ENCODE results near the gene WDR62. TPM values are rescaled to one million over a fixed set of nuclear protein-coding genes. Genes with fewer than 3 reads are reported as not detected.

Gene WDR62
- polyA plus RNA-seq, 1 experiment = 1.2 TPM

- Histone ChIP-seq H3K27ac (ENCODE audit: low read depth, low read length) (no peak overlapping the region), H3K27me3 (ENCODE audit: control insufficient read depth, insufficient read depth, low read length) (no peaks in the 10 kb centered on the region), H3K4me3 (ENCODE audit: low read depth, low read length) (no peak overlapping the region), H3K9me3 (ENCODE audit: control insufficient read depth, insufficient read depth, low read length) (no peaks in the 10 kb centered on the region; the same call in 1 of the 2 replicates)
- DNase-seq (ENCODE audit: low read depth, low spot score) = no peak
- ChIA-PET POLR2A (no interaction called here), CTCF (no interaction called here)
- no peak for TF ChIP-seq CTCF (IDR thresholded peaks at IDR 0.05; ENCODE audit: low read depth, low read length)
These were observed 26.2 kb upstream of the WDR62 start for GRCh38 chr19:36028313-36029041.

- no peak overlapping the region for H3K27ac ChIP-seq (ENCODE audit: low read depth, low read length)
- H3K9me3 ChIP-seq (ENCODE audit: control insufficient read depth, insufficient read depth, low read length) = no peaks in the 10 kb centered on the region; the same call in 1 of the 2 replicates
- ChIA-PET CTCF (interaction anchor here (1.2 to 1.5 kb wide), 3 partner anchors 23 to 30 kb away, joined by 3 to 5 read pairs (median 5); partner anchors contain the start of gene THAP8), POLR2A (interaction anchor here (0.6 kb wide), 1 partner anchor 84 kb away, joined by 3 read pairs; the partner anchor contains the start of gene POLR2I)
- 0 out of 2 replicates have a peak, but pooled peaks have one; percentile 11 for TF ChIP-seq CTCF (IDR thresholded peaks at IDR 0.05; ENCODE audit: low read depth, low read length)
- H3K4me3 ChIP-seq (ENCODE audit: low read depth, low read length) = no peak overlapping the region
- DNase-seq (ENCODE audit: low read depth, low spot score) = no peak
- no peaks in the 10 kb centered on the region for H3K27me3 ChIP-seq (ENCODE audit: control insufficient read depth, insufficient read depth, low read length)
These were observed 24.2 kb upstream of the WDR62 start for GRCh38 chr19:36030264-36031148.

- Histone ChIP-seq H3K27me3 (ENCODE audit: control insufficient read depth, insufficient read depth, low read length) (no peaks in the 10 kb centered on the region), H3K9me3 (ENCODE audit: control insufficient read depth, insufficient read depth, low read length) (no peaks in the 10 kb centered on the region; the same call in 1 of the 2 replicates), H3K27ac (ENCODE audit: low read depth, low read length) (no peak overlapping the region), H3K4me3 (ENCODE audit: low read depth, low read length) (no peak overlapping the region)
- DNase-seq (ENCODE audit: low read depth, low spot score) = no peak
- no peak for TF ChIP-seq CTCF (IDR thresholded peaks at IDR 0.05; ENCODE audit: low read depth, low read length)
- ChIA-PET CTCF (interaction anchor here (1.2 to 1.5 kb wide), 2 partner anchors 22 to 30 kb away, joined by 3 to 5 read pairs; partner anchors contain the start of gene THAP8), POLR2A (no interaction called here)
These were observed 23.4 kb upstream of the WDR62 start for GRCh38 chr19:36031308-36031707.

- no peak for TF ChIP-seq CTCF (IDR thresholded peaks at IDR 0.05; ENCODE audit: low read depth, low read length)
- CTCF ChIA-PET = no interaction called here
- Histone ChIP-seq H3K27ac (ENCODE audit: low read depth, low read length) (no peak within 1 kb of the TSS), H3K9me3 (ENCODE audit: control insufficient read depth, insufficient read depth, low read length) (no peaks in the 10 kb centered on the region; the same call in 1 of the 2 replicates), H3K4me3 (ENCODE audit: low read depth, low read length) (peak within 1 kb of the TSS; percentile 89), H3K27me3 (ENCODE audit: control insufficient read depth, insufficient read depth, low read length) (no peaks in the 10 kb centered on the region)
- peak; percentile 32 for DNase-seq (ENCODE audit: low read depth, low spot score)
- POLR2A ChIA-PET = no interaction called here
These were observed 22.2 kb upstream of the WDR62 start, which contains the start of gene CLIP3 for GRCh38 chr19:36032251-36033104. CLIP3 (minus strand) TSS chr19:36032873; CDS start chr19:36032357, 516 bp downstream.

All from AG04450 (cell line).